ENCODE results near the gene SLC24A4. TPM values are rescaled to one million over a fixed set of nuclear protein-coding genes. Genes with fewer than 3 reads are reported as not detected.

Gene SLC24A4
- total RNA-seq, 1 experiment from 2014 or later = not detected

DNA sequence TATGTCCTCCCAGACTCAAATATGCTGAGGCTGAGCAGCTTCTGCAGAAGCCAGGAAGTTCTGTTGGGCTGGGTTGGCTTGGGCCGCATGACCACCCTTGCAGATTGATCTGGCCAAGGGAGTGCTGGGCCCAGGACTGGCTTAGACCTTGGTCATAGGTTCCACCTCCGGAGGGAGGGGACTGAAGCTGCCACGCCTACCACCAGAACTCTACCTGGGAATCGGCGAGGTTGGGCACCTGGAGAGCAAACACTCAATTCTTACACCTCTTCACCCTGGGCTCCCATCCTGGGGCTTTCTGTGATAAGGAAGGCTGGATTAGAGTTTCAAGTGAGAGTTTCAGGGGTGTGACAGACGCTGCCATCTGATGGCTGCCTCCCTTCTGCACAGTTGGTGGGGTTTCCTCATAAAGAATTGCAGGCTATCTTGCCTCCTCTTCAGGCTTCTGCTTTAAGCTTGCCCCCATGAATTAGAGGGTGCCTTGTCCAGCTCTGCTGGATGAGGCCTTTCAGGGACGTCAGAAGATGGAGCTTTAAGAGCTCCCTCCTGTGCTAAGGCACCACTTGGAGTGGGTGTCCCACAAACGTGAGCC is 5.8 kb downstream of the SLC24A4 start:
- DNase-seq (no peak), ATAC-seq (no peak)
- no TSS peak for BruUV-seq (replicated peaks)
- Histone ChIP-seq H3K9ac (ENCODE audit: low read length) (no peak overlapping the region), H4K20me1 (ENCODE audit: low read length) (no peaks in the 10 kb centered on the region), H3F3A (ENCODE audit: low read length, unreplicated experiment) (no peaks in the 10 kb centered on the region), H3K9me2 (replicated peaks; ENCODE audit: low read length) (no peaks in the 10 kb centered on the region), H3K4me3 (ENCODE audit: low read length) (no peak overlapping the region), H3K9me3 (ENCODE audit: low read length) (no peaks in the 10 kb centered on the region), H3K27ac (ENCODE audit: low read length) (no peak overlapping the region), H2AFZ (ENCODE audit: low read length) (no peak overlapping the region), H3K4me2 (ENCODE audit: low read length) (no peak overlapping the region), H3K4me1 (ENCODE audit: insufficient read depth, low read length) (no peaks in the 10 kb centered on the region), H3K36me3 (ENCODE audit: low read depth, low read length) (no peaks in the 10 kb centered on the region), H3K79me2 (ENCODE audit: low read length) (no peaks in the 10 kb centered on the region), H3K27me3 (ENCODE audit: low read length) (peaks cover 13% of the 10 kb centered on the region)
- intact Hi-C loops (cut with micrococcal nuclease) = no loop called here
- POLR2A ChIA-PET (ENCODE audit: unreplicated experiment) = no interaction called here
- TF ChIP-seq, protein P1, sequence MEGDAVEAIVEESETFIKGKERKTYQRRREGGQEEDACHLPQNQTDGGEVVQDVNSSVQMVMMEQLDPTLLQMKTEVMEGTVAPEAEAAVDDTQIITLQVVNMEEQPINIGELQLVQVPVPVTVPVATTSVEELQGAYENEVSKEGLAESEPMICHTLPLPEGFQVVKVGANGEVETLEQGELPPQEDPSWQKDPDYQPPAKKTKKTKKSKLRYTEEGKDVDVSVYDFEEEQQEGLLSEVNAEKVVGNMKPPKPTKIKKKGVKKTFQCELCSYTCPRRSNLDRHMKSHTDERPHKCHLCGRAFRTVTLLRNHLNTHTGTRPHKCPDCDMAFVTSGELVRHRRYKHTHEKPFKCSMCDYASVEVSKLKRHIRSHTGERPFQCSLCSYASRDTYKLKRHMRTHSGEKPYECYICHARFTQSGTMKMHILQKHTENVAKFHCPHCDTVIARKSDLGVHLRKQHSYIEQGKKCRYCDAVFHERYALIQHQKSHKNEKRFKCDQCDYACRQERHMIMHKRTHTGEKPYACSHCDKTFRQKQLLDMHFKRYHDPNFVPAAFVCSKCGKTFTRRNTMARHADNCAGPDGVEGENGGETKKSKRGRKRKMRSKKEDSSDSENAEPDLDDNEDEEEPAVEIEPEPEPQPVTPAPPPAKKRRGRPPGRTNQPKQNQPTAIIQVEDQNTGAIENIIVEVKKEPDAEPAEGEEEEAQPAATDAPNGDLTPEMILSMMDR (conservative IDR thresholded peaks at IDR 0.05; ENCODE audit: low read depth, low read length) = no peak
- no peak for TF ChIP-seq EZH2phosphoT487 (IDR thresholded peaks at IDR 0.05; ENCODE audit: borderline replicate concordance, low read length)
- no peak for TF ChIP-seq EZH2 (IDR thresholded peaks at IDR 0.05; ENCODE audit: low read length, unreplicated experiment)
- CTCF ChIA-PET = no interaction called here

DNA sequence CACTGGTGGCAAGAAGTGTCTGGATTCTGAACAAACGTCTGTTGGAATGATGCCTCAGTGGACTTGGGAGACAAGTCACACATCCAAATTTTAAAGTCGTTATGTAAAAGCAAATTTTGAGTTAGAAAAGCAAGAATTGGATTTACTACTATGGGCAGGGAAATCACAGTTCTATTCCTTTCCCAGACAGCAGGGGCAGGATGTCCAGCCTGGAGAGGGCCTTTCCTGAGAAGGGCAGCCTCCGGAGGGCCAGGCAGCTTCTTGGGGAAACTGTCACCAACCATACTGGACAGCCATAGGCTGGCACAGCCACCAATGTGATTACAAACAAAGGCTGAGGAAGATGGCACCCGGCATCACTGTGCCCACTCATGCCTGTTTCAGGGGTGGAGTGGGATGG is 11.1 kb downstream of the SLC24A4 start:
- Histone ChIP-seq H3K4me3 (ENCODE audit: low read length) (no peak overlapping the region), H3K4me2 (ENCODE audit: low read length) (no peak overlapping the region), H3K36me3 (ENCODE audit: low read depth, low read length) (no peaks in the 10 kb centered on the region), H3K9me2 (replicated peaks; ENCODE audit: low read length) (no peaks in the 10 kb centered on the region), H4K20me1 (ENCODE audit: low read length) (no peaks in the 10 kb centered on the region), H3K27ac (ENCODE audit: low read length) (no peak overlapping the region), H3F3A (ENCODE audit: low read length, unreplicated experiment) (no peaks in the 10 kb centered on the region), H3K9ac (ENCODE audit: low read length) (no peak overlapping the region), H2AFZ (ENCODE audit: low read length) (no peak overlapping the region), H3K9me3 (ENCODE audit: low read length) (no peaks in the 10 kb centered on the region), H3K27me3 (ENCODE audit: low read length) (peaks cover 15% of the 10 kb centered on the region; the same call in 1 of the 2 replicates), H3K4me1 (ENCODE audit: insufficient read depth, low read length) (no peaks in the 10 kb centered on the region), H3K79me2 (ENCODE audit: low read length) (no peaks in the 10 kb centered on the region)
- ATAC-seq (no peak), DNase-seq (no peak)
- TF ChIP-seq EZH2phosphoT487 (IDR thresholded peaks at IDR 0.05; ENCODE audit: borderline replicate concordance, low read length) (no peak), EZH2 (IDR thresholded peaks at IDR 0.05; ENCODE audit: low read length, unreplicated experiment) (no peak)
- TF ChIP-seq, protein P1 (conservative IDR thresholded peaks at IDR 0.05; ENCODE audit: low read depth, low read length) = no peak
- intact Hi-C loops (cut with micrococcal nuclease) = no loop called here
- BruUV-seq (replicated peaks) = no TSS peak
- POLR2A ChIA-PET (ENCODE audit: unreplicated experiment) = no interaction called here
- CTCF ChIA-PET = no interaction called here

DNA sequence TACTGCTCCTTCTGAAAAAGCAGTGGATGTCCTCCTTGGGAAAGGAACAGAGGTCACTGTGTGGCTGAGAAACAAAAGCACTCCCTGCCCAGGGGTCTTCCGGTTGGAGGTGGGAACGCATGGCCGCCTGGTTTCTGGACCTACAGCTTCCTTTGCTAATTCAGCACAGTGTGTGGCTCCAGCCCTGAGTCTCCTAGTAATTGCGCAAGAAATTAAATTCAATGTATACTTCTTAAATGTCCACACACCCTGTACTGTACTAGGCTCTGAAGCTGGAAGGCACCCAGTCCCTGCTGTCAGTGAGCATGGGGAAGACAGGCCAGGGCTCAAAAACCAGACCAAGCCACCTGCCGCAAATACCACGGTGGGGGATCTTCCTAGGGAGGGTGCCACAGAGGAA is 13.4 kb downstream of the SLC24A4 start:
- TF ChIP-seq EZH2 (IDR thresholded peaks at IDR 0.05; ENCODE audit: low read length, unreplicated experiment) = no peak
- TF ChIP-seq, protein P1 (conservative IDR thresholded peaks at IDR 0.05; ENCODE audit: low read depth, low read length) = no peak
- no peak for TF ChIP-seq EZH2phosphoT487 (IDR thresholded peaks at IDR 0.05; ENCODE audit: borderline replicate concordance, low read length)
- Histone ChIP-seq H3K36me3 (ENCODE audit: low read depth, low read length) (no peaks in the 10 kb centered on the region), H3K79me2 (ENCODE audit: low read length) (no peaks in the 10 kb centered on the region), H2AFZ (ENCODE audit: low read length) (no peak overlapping the region), H3K4me2 (ENCODE audit: low read length) (no peak overlapping the region), H3K27me3 (ENCODE audit: low read length) (peaks cover 38% of the 10 kb centered on the region), H3K9ac (ENCODE audit: low read length) (no peak overlapping the region), H3K4me1 (ENCODE audit: insufficient read depth, low read length) (no peaks in the 10 kb centered on the region), H3K27ac (ENCODE audit: low read length) (no peak overlapping the region), H3F3A (ENCODE audit: low read length, unreplicated experiment) (no peaks in the 10 kb centered on the region), H3K4me3 (ENCODE audit: low read length) (no peak overlapping the region), H3K9me3 (ENCODE audit: low read length) (no peaks in the 10 kb centered on the region), H3K9me2 (replicated peaks; ENCODE audit: low read length) (no peaks in the 10 kb centered on the region), H4K20me1 (ENCODE audit: low read length) (no peaks in the 10 kb centered on the region)
- intact Hi-C loops (cut with micrococcal nuclease) = no loop called here
- DNase-seq (no peak), ATAC-seq (no peak)
- CTCF ChIA-PET = no interaction called here
- no TSS peak for BruUV-seq (replicated peaks)
- POLR2A ChIA-PET (ENCODE audit: unreplicated experiment) = no interaction called here
